Stimulated activated effector memory CD8-positive, alpha-beta T cell treated with anti-CD3 and anti-CD28 coated beads, Interleukin-12 subunit alpha, Interleukin-12 subunit beta, amount 100 ng/mL, for 72 hours (primary cell): Measurements from ENCODE around the gene PPP1CA.

Experiments
- ATAC-seq: fragments of 150-1000 bp; cut with Tn5 transposase; 2 replicates; pipeline ENCODE4 v1.10.0; 2021
- DNase-seq, 2 donors: peaks; one replicate each; pipeline ENCODE4 v3.0.0; 2021 to 2022; ENCODE audit warnings: low spot score in 2 of 2
- H3K27ac Mint-ChIP-seq: one replicate; pipeline ENCODE4 v1.8.0; 2022; ENCODE audit warnings: mild to moderate bottlenecking, mixed read lengths
- H3K36me3 Mint-ChIP-seq: one replicate; pipeline ENCODE4 v1.8.0; 2022; ENCODE audit warnings: mild to moderate bottlenecking, mixed read lengths
- H3K4me1 Mint-ChIP-seq: one replicate; pipeline ENCODE4 v1.8.0; 2022; ENCODE audit warnings: mixed read lengths
- H3K4me3 Mint-ChIP-seq: one replicate; pipeline ENCODE4 v1.8.0; 2022; ENCODE audit warnings: mild to moderate bottlenecking, mixed read lengths
- H3K9me3 Mint-ChIP-seq: one replicate; pipeline ENCODE4 v1.8.0; 2022; ENCODE audit warnings: mixed read lengths

Gene PPP1CA

GRCh38 chr11:67401495-67402191, at the start of gene PPP1CA:
Gene PPP1CA, minus strand, starts transcription at chr11:67401858. Its CDS starts 76 bp downstream, at chr11:67401782.
- Mint-ChIP-seq H3K4me1 (peaks cover 66% of the 10 kb centered on the region), H3K4me3 (peak within 1 kb of the TSS; percentile 86), H3K9me3 (no peaks in the 10 kb centered on the region), H3K36me3 (peaks cover 73% of the 10 kb centered on the region), H3K27ac (peak within 1 kb of the TSS; percentile 85)
- peak; percentile 81 for ATAC-seq
- peak; percentile 92 to 98 for DNase-seq

DNA sequence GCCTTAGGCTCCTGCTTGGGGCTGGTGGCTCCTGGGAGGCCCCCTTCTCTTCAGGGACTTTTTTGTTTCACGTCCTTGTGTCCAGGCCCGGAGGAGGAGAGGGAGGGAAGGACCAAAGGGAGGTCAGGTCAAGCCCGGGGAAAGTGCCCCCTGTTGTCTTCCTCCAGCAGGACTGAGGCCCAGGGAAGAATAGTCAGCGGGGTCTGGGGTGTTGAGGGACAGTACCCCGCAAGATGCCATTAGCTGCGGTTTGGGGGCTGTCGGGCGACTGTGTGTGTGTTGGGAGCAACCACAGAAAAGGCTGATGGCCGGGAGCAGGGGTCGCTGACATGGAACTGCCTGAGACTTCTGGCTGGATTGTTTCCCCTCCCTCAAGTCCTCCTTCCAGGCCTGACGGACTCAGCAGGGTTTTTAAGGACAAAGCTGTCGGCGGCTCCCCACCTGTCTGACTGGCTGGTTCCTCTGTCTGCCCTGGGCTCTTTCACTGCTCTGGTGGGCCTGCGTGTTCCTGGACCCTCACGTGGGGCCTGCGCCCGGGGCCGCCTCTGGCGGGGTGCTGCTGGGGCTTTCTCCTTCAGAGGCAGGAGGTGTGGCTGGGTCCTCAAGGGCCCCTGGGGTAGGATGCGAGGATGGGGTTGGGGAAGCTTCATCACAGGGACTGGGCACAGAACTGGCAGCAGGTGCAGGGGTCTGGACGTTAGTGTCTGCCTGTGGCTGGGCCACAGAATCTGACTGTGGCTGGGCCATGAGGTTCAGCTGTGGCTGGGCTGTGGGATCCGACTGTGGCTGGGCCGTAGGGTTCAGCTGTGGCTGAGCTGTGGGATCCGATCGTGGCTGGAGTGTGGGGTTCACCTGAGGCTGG, 49.4 kb upstream of the PPP1CA start:
- H3K4me3 Mint-ChIP-seq, result no peak overlapping the region
- ATAC-seq, result no peak
- H3K27ac Mint-ChIP-seq, result peak overlapping the region; percentile 56
- DNase-seq, result no peak
- peaks cover 8% of the 10 kb centered on the region for H3K36me3 Mint-ChIP-seq
- peaks cover 26% of the 10 kb centered on the region for H3K4me1 Mint-ChIP-seq
- no peaks in the 10 kb centered on the region for H3K9me3 Mint-ChIP-seq

- Mint-ChIP-seq H3K9me3 (no peaks in the 10 kb centered on the region), H3K4me1 (peaks cover 44% of the 10 kb centered on the region), H3K4me3 (no peak overlapping the region), H3K27ac (peak overlapping the region; percentile 9), H3K36me3 (peaks cover 19% of the 10 kb centered on the region)
- DNase-seq (no peak), ATAC-seq (no peak)
Observed at GRCh38 chr11:67449116-67449844, 47.6 kb upstream of the PPP1CA start.

GRCh38 chr11:67448220-67448609, 46.6 kb upstream of the PPP1CA start:
- ATAC-seq (no peak), DNase-seq (no peak)
- Mint-ChIP-seq H3K36me3 (peaks cover 25% of the 10 kb centered on the region), H3K27ac (peak overlapping the region; percentile 95), H3K9me3 (no peaks in the 10 kb centered on the region), H3K4me1 (peaks cover 45% of the 10 kb centered on the region), H3K4me3 (no peak overlapping the region)

DNA sequence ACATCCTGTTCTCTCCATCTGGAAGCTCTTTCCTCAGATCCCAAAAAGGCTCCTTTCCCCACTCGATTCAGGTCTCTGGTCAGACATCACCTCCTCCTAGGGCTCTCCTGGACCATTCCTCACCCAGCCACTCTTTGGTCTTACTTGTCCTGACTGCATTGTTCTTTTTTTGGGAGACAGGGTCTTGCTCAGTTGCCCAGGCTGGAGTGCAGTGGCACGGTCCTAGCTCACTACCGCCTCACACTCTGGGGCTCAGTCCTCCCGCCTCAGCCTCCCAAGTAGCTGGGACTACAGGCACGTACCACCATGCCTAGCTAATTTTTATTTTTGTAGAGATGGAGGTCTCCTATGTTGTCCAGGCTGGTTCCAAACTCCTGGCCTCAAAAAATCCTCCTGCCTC, 43.9 kb upstream of the PPP1CA start:
- peaks cover 36% of the 10 kb centered on the region for H3K36me3 Mint-ChIP-seq
- no peaks in the 10 kb centered on the region for H3K9me3 Mint-ChIP-seq
- DNase-seq (no peak), ATAC-seq (no peak)
- peaks cover 69% of the 10 kb centered on the region for H3K4me1 Mint-ChIP-seq
- H3K4me3 Mint-ChIP-seq, result peak overlapping the region; percentile 95
- peak overlapping the region; percentile 95 for H3K27ac Mint-ChIP-seq

- peak overlapping the region; percentile 80 for H3K27ac Mint-ChIP-seq
- H3K4me3 Mint-ChIP-seq, result peak overlapping the region; percentile 95
- DNase-seq (no peak), ATAC-seq (no peak)
- H3K4me1 Mint-ChIP-seq, result peaks cover 83% of the 10 kb centered on the region
- H3K9me3 Mint-ChIP-seq, result no peaks in the 10 kb centered on the region
- H3K36me3 Mint-ChIP-seq, result peaks cover 60% of the 10 kb centered on the region
Observed at GRCh38 chr11:67442504-67443404, 41.1 kb upstream of the PPP1CA start.

- H3K36me3 Mint-ChIP-seq, result peaks cover 63% of the 10 kb centered on the region
- DNase-seq, result no peak
- no peaks in the 10 kb centered on the region for H3K9me3 Mint-ChIP-seq
- ATAC-seq, result no peak
- H3K4me1 Mint-ChIP-seq, result peaks cover 80% of the 10 kb centered on the region
- peak overlapping the region; percentile 95 for H3K4me3 Mint-ChIP-seq
- H3K27ac Mint-ChIP-seq, result peak overlapping the region; percentile 80
Observed at GRCh38 chr11:67441731-67442351, 40.2 kb upstream of the PPP1CA start.

GRCh38 chr11:67441098-67441563, 39.5 kb upstream of the PPP1CA start:
- Mint-ChIP-seq H3K4me1 (peaks cover 74% of the 10 kb centered on the region), H3K27ac (peak overlapping the region; percentile 94), H3K9me3 (no peaks in the 10 kb centered on the region), H3K36me3 (peaks cover 69% of the 10 kb centered on the region), H3K4me3 (peak overlapping the region; percentile 95)
- ATAC-seq, result no peak
- no peak for DNase-seq

DNA sequence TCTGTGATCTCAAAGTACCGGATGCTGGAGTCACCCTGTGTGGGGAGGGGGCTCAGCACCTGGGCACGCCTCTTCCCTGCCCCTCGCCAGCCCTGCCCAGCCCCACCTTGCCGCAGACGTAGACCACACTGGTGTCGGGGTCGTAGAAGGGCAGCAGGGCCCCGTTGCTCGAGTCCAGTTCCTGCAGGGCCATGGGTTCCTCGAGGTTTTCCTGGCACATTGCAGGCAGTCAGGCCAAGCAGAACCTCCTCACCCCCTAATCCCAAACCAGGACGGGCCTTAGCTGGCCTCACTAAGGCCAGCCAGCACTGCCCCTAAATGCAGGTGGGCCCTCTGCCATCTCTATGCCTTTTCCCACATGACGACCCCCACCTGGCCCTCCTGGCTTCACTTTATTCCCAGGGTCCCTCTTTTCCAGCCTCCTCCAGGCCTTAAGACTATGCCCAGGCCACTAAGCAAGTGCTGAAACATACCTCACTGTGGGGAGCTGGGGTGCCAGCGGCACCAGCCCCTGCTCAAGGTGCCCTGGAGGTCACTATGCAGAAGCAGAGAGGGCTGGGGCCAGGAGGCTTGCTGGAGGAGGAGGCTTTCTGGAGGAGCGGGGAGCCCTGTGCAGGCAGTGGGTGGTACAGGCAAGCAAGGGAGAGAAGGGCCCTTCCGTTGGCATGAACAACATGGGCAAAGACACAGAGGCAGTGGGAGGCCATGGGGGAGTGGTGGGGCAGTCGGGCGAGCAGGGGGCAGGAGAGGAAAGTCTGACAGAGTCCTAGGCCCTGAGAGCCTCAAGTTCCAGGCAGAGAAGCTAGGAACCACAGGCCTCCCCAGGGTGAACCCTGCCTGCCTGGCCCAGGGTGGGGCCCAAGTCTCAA, 38.8 kb upstream of the PPP1CA start:
- peaks cover 74% of the 10 kb centered on the region for H3K4me1 Mint-ChIP-seq
- H3K9me3 Mint-ChIP-seq, result no peaks in the 10 kb centered on the region
- no peak for DNase-seq
- ATAC-seq, result no peak
- H3K27ac Mint-ChIP-seq, result peak overlapping the region; percentile 94
- H3K36me3 Mint-ChIP-seq, result peaks cover 72% of the 10 kb centered on the region
- peak overlapping the region; percentile 95 for H3K4me3 Mint-ChIP-seq

DNA sequence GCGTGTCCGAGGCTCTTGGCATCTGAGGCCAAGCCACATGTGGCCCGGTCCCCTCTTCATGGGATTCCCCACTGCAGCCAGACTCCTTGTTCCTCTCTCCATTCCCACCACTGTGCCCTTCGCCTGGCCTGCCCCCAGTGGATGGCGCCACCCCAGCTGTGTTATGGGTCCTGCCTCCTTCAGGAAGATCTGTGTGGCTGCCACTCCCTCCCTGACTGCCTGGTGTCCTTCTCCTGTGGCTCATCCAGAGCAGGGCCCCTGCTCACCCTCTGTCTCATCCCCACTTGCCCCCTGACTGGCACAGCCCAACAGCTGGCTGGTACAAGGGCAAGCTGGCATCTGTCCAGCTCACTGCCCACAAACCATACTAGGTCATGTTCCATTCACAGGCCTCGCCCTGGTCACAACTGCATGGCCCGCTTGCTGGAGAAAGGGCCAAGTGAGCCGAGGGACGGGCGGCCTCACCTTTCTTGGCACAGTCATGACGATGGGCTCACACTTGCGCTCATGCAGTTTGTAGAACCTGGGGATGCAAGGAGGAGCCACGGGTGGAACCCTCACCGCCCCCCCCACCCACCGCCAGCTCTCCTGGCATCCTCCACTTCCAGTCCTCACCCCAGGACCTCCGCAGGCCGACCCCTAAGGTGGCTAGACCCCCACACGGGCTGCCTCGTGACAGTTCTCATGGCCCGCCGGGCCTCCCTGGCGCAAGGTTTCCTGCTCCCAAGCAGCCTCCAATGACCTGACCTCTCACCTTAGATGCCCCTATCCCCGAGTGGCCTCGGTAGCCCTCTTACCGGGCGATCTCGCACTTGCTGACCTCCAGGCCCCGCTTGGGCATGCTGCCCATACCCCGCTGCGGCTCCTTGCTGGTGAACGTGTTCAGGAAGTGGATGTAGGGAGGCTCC, 37.9 kb upstream of the PPP1CA start:
- peaks cover 71% of the 10 kb centered on the region for H3K4me1 Mint-ChIP-seq
- no peaks in the 10 kb centered on the region for H3K9me3 Mint-ChIP-seq
- peaks cover 73% of the 10 kb centered on the region for H3K36me3 Mint-ChIP-seq
- peak overlapping the region; percentile 95 for H3K4me3 Mint-ChIP-seq
- peak overlapping the region; percentile 94 for H3K27ac Mint-ChIP-seq
- DNase-seq (no peak), ATAC-seq (no peak)

DNA sequence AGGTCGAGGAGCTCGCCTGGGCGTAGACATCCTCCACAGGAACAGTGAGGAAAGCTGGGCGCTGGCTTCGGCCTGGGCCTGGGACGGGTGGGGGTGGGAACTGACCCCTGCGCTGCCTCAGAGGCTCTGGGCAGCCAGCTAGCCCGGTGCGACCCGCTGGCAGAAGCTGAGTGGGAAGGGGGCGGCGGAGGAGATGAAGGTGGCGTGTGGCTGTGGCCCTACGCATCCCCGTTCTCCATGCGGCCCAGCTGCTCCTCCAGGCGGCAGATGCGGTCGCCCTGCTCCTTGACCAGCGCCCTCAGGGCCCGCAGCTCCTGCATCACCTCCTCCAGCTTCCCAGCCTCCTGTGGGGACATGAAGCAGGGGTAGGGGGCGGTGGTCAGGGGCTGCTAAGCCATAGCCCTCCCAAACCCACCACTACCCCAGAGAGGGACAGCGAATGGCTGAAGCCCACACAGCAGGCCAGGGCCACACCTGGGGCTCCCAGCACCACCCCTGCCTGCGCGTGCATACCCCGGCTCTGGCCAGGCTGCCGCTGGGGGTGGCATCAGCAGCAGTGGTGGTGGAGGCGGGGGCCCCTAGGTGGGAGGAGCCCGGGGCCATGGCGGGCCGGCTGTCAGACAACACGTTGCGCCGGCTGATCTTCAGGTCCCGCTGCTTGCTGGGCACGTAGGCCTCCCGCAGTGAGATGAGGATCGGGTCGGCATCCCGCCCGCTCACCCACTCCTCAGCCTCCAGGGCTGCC, 36.7 kb upstream of the PPP1CA start:
- H3K4me3 Mint-ChIP-seq, result peak overlapping the region; percentile 95
- H3K36me3 Mint-ChIP-seq, result peaks cover 79% of the 10 kb centered on the region
- H3K4me1 Mint-ChIP-seq, result peaks cover 80% of the 10 kb centered on the region
- no peaks in the 10 kb centered on the region for H3K9me3 Mint-ChIP-seq
- DNase-seq (peak; percentile 62 to 88), ATAC-seq (peak; percentile 66)
- H3K27ac Mint-ChIP-seq, result peak overlapping the region; percentile 94

GRCh38 chr11:67437809-67438157, 36.1 kb upstream of the PPP1CA start:
- Mint-ChIP-seq H3K4me3 (peak overlapping the region; percentile 95), H3K36me3 (peaks cover 82% of the 10 kb centered on the region), H3K9me3 (no peaks in the 10 kb centered on the region), H3K4me1 (peaks cover 83% of the 10 kb centered on the region), H3K27ac (peak overlapping the region; percentile 94)
- DNase-seq (no peak), ATAC-seq (no peak)
